ENCODE data around the gene DNM3. TPM values are rescaled to one million over a fixed set of nuclear protein-coding genes. Genes with fewer than 3 reads are reported as not detected.

Gene DNM3
- total and polyA plus RNA-seq, 4 donors: 2.1 to 16.3 (median 5.6) TPM

DNA sequence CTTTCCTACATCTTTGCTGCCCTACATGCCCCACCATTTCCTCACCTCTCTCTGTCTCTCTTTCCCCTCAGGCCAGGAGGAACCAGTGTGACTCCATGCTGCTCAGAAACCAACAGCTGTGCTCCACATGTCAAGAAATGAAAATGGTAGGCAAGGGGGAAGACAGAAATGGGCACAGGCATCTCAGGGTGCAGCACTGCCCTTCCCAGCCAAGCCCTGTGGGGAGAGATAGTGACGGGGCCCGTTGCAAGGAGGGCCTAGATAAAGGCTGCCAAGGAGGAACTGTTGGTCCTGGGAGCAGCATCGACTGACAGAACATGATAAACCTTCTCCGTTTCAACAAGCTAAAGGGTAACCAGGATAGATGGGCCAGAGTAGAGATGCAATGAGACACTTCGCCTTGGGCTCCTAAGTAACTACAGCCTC, 615.1 kb downstream of the DNM3 start:
- H3K4me3 ChIP-seq: no peak overlapping the region
- H3K9me3 ChIP-seq (ENCODE audit: control insufficient read depth in 4 of 4, insufficient read depth in 3 of 4, low read length in 3 of 4): no peaks in the 10 kb centered on the region
- WGBS, 2 donors: 95 to 99% methylated on average over 5 of the region's 5 CpGs
- TF ChIP-seq, protein P1, sequence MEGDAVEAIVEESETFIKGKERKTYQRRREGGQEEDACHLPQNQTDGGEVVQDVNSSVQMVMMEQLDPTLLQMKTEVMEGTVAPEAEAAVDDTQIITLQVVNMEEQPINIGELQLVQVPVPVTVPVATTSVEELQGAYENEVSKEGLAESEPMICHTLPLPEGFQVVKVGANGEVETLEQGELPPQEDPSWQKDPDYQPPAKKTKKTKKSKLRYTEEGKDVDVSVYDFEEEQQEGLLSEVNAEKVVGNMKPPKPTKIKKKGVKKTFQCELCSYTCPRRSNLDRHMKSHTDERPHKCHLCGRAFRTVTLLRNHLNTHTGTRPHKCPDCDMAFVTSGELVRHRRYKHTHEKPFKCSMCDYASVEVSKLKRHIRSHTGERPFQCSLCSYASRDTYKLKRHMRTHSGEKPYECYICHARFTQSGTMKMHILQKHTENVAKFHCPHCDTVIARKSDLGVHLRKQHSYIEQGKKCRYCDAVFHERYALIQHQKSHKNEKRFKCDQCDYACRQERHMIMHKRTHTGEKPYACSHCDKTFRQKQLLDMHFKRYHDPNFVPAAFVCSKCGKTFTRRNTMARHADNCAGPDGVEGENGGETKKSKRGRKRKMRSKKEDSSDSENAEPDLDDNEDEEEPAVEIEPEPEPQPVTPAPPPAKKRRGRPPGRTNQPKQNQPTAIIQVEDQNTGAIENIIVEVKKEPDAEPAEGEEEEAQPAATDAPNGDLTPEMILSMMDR (IDR thresholded peaks at IDR 0.05; ENCODE audit: control extremely low read depth, extremely low read depth): no peak
- no peak overlapping the region for H3K27ac ChIP-seq (ENCODE audit: low read depth in 1 of 2, low read length in 1 of 2)
- no peak for DNase-seq
- peaks cover 0 to 5% (median 0%) of the 10 kb centered on the region in 5 donors for H3K4me1 ChIP-seq (ENCODE audit: control insufficient read depth in 5 of 5, insufficient read depth in 5 of 5, low read length in 5 of 5)
- H3K9ac ChIP-seq (ENCODE audit: insufficient read depth in 1 of 2, low read length in 2 of 2): no peak overlapping the region
- H3K27me3 ChIP-seq (ENCODE audit: control insufficient read depth in 3 of 3, insufficient read depth in 3 of 3, low read length in 2 of 3): no peaks in the 10 kb centered on the region
- H3K36me3 ChIP-seq (ENCODE audit: control insufficient read depth in 4 of 4, insufficient read depth in 4 of 4, low read length in 4 of 4): no peaks in the 10 kb centered on the region
- ATAC-seq (ENCODE audit: insufficient read depth, low FRiP score): no peak

DNA sequence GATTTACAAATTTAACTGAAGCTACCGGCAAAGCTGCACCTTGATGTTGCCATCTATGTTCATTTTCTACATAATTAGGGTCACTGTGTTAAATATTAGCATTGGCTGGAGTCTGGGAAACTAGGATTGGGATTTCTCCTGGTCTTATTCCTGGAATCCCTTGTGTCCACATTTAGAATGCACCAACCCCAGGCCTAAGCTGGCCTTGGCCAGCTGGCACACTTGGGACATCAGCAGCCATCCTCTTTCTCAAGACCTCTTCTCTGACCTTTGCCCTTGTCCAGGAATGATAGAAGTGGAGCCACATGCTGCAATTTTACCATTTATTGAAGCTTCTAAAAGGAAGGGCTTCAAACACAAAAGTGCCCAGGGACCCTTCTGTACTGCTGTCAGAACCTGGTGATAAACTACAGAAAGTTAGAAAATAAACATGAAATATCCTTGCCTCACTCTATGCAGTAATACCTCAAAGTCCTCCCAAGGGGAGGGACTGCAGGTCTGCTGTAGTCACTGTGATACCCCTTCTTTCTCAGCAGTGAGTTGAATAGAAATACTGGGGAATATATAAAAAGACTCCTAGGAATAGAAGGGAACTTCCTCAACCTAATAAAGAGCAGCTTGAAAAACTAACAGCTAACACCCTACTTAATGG, 616.3 kb downstream of the DNM3 start:
- Histone ChIP-seq H3K4me1 (ENCODE audit: control insufficient read depth in 5 of 5, insufficient read depth in 5 of 5, low read length in 5 of 5) (peaks cover 0 to 5% (median 0%) of the 10 kb centered on the region in 5 donors), H3K9ac (ENCODE audit: insufficient read depth in 1 of 2, low read length in 2 of 2) (no peak overlapping the region), H3K27ac (ENCODE audit: low read depth in 1 of 2, low read length in 1 of 2) (no peak overlapping the region), H3K36me3 (ENCODE audit: control insufficient read depth in 4 of 4, insufficient read depth in 4 of 4, low read length in 4 of 4) (no peaks in the 10 kb centered on the region), H3K27me3 (ENCODE audit: control insufficient read depth in 3 of 3, insufficient read depth in 3 of 3, low read length in 2 of 3) (no peaks in the 10 kb centered on the region), H3K4me3 (no peak overlapping the region), H3K9me3 (ENCODE audit: control insufficient read depth in 4 of 4, insufficient read depth in 3 of 4, low read length in 3 of 4) (no peaks in the 10 kb centered on the region)
- 81 to 90% methylated on average over 1 of the region's 1 CpG for WGBS, 2 donors
- TF ChIP-seq, protein P1 (IDR thresholded peaks at IDR 0.05; ENCODE audit: control extremely low read depth, extremely low read depth): no peak
- ATAC-seq (ENCODE audit: insufficient read depth, low FRiP score) (no peak), DNase-seq (no peak)

DNA sequence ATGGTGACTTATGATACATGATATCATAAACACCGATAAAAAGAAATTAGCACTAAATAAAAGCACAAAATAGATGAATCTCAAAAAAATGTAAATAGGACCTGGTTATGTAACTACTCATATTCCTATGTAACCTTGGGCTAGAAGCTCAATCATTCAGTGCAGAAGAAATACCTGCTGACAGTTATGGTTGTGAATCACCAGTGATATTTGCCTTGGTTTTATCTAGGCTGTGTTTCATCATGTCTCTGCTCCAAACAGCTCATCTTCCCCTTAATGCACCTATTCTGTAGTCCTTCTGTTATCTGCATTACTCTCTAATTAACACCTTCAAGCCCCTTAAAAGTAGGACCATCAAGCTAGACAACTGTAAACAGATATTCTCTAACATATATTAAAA, 618.9 kb downstream of the DNM3 start:
- Histone ChIP-seq H3K4me3 (no peak overlapping the region), H3K9me3 (ENCODE audit: control insufficient read depth in 4 of 4, insufficient read depth in 3 of 4, low read length in 3 of 4) (no peaks in the 10 kb centered on the region), H3K27me3 (ENCODE audit: control insufficient read depth in 3 of 3, insufficient read depth in 3 of 3, low read length in 2 of 3) (no peaks in the 10 kb centered on the region), H3K4me1 (ENCODE audit: control insufficient read depth in 5 of 5, insufficient read depth in 5 of 5, low read length in 5 of 5) (peaks cover 0 to 5% (median 0%) of the 10 kb centered on the region in 5 donors), H3K9ac (ENCODE audit: insufficient read depth in 1 of 2, low read length in 2 of 2) (no peak overlapping the region), H3K36me3 (ENCODE audit: control insufficient read depth in 4 of 4, insufficient read depth in 4 of 4, low read length in 4 of 4) (no peaks in the 10 kb centered on the region), H3K27ac (ENCODE audit: low read depth in 1 of 2, low read length in 1 of 2) (no peak overlapping the region)
- TF ChIP-seq, protein P1 (IDR thresholded peaks at IDR 0.05; ENCODE audit: control extremely low read depth, extremely low read depth): no peak
- DNase-seq (no peak), ATAC-seq (ENCODE audit: insufficient read depth, low FRiP score) (no peak)
- WGBS, 2 donors: 77 to 95% methylated on average over 1 of the region's 1 CpG

Measured in lung (tissue), 12 donors.